SK-N-SH (cell line): ENCODE results near the gene TBX1. TPM values are rescaled to one million over a fixed set of nuclear protein-coding genes. Genes with fewer than 3 reads are reported as not detected.

Experiments used
- CTCF ChIA-PET: fragments of 300-600, 350-600 bp; formaldehyde crosslinking; extraction: SDS; loops from one replicate; lab custom pipeline; 2021; lab: Yijun Ruan, JAX
- POLR2A ChIA-PET: fragments of 350-600 bp; sonication (Branson Sonifier 250); formaldehyde crosslinking; extraction: SDS; loops from one replicate; lab custom pipeline; 2020; ENCODE audit warnings: antibody characterized with exemption, inconsistent platforms; lab: Yijun Ruan, JAX
- DNase-seq: peaks from one replicate; pipeline ENCODE4 v3.0.0; 2012
- H2AFZ ChIP-seq: fragments of 200-600 bp; sonication (generic); 2 replicates; pipeline ENCODE4 v1.8.1; 2016; ENCODE audit warnings: antibody characterized with exemption, mild to moderate bottlenecking, low read depth
- H3F3A ChIP-seq: fragments of 200-600 bp; sonication (generic); replicated peaks from 2 replicates; pipeline ENCODE3; 2016; ENCODE audit warnings: antibody characterized with exemption, mild to moderate bottlenecking; ENCODE audit not compliant: insufficient read depth
- H3K27ac ChIP-seq, 2 experiments: fragments of 200-500 bp in 1 of 2; fragments of 200-600 bp in 1 of 2; sonication (Bioruptor generic) in 1 of 2; sonication (generic), shearing (Covaris generic) in 1 of 2; 2 replicates each; pipeline versions ENCODE4 v1.5.1 to v1.6.1; 2014 to 2016; ENCODE audit warnings: low read depth in 2 of 2, inconsistent platforms in 1 of 2, low read length in 1 of 2, mild to moderate bottlenecking in 1 of 2, mixed read lengths in 1 of 2
- H3K27me3 ChIP-seq: fragments of 200-600 bp; sonication (generic), shearing (Covaris generic); 2 replicates; pipeline ENCODE4 v1.6.1; 2016; ENCODE audit warnings: mixed run types; ENCODE audit not compliant: insufficient read depth
- H3K36me3 ChIP-seq, 2 experiments: fragments of 200-500 bp in 1 of 2; fragments of 200-600 bp in 1 of 2; sonication (Bioruptor generic) in 1 of 2; sonication (generic) in 1 of 2; replicated peaks in 1 of 2; 2 replicates each; pipeline versions ENCODE3 to v1.5.1; 2014 to 2016; ENCODE audit warnings: low read length in 1 of 2, mild to moderate bottlenecking in 1 of 2; ENCODE audit not compliant: insufficient read depth in 2 of 2, control insufficient read depth in 1 of 2
- H3K4me1 ChIP-seq, 2 experiments: fragments of 200-500 bp in 1 of 2; fragments of 200-600 bp in 1 of 2; sonication (Bioruptor generic) in 1 of 2; sonication (generic), shearing (Covaris generic) in 1 of 2; 2 replicates each; pipeline versions ENCODE4 v1.5.1 to v1.6.1; 2014 to 2016; ENCODE audit warnings: low read depth in 1 of 2, low read length in 1 of 2, mixed run types in 1 of 2; ENCODE audit not compliant: insufficient read depth in 2 of 2, control insufficient read depth in 1 of 2
- H3K4me2 ChIP-seq: fragments of 200-600 bp; sonication (generic), shearing (Covaris generic); 2 replicates; pipeline ENCODE4 v1.6.1; 2017; ENCODE audit warnings: mixed run types
- H3K4me3 ChIP-seq, 2 experiments: fragments of 200-500 bp in 1 of 2; fragments of 200-600 bp in 1 of 2; sonication (Bioruptor generic) in 1 of 2; sonication (generic), shearing (Covaris generic) in 1 of 2; 2 replicates each; pipeline versions ENCODE4 v1.5.1 to v1.8.1; 2014 to 2016; ENCODE audit warnings: low read depth in 2 of 2, inconsistent platforms in 1 of 2, low read length in 1 of 2, mild to moderate bottlenecking in 1 of 2, mixed read lengths in 1 of 2, moderate library complexity in 1 of 2
- H3K79me2 ChIP-seq: fragments of 200-600 bp; sonication (generic); 2 replicates; pipeline ENCODE4 v1.8.1; 2017; ENCODE audit warnings: mild to moderate bottlenecking; ENCODE audit not compliant: insufficient read depth
- H3K9ac ChIP-seq: fragments of 200-600 bp; sonication (generic); 2 replicates; pipeline ENCODE4 v1.6.1; 2017; ENCODE audit warnings: mixed run types
- H3K9me2 ChIP-seq: fragments of 200-600 bp; sonication (generic); 2 replicates; pipeline ENCODE4 v1.6.1; 2017; ENCODE audit warnings: mixed run types
- H3K9me3 ChIP-seq: fragments of 200-600 bp; sonication (generic); 2 replicates; pipeline ENCODE4 v1.6.1; 2017; ENCODE audit warnings: mixed run types, mild to moderate bottlenecking, moderate library complexity
- H4K20me1 ChIP-seq: fragments of 200-600 bp; sonication (generic); 2 replicates; pipeline ENCODE4 v1.6.1; 2017; ENCODE audit warnings: mild to moderate bottlenecking, mixed run types; ENCODE audit not compliant: insufficient read depth
- CTCF ChIP-seq: fragments of 200-600 bp; sonication (generic); IDR thresholded peaks from 2 replicates; pipeline ENCODE4 v1.6.1; 2017; ENCODE audit warnings: antibody characterized with exemption, mild to moderate bottlenecking, moderate library complexity
- FOXM1 ChIP-seq: IDR thresholded peaks from 2 replicates; pipeline ENCODE4 v1.4.0; 2012; ENCODE audit warnings: low read depth, mild to moderate bottlenecking
- GABPA ChIP-seq: IDR thresholded peaks from 2 replicates; pipeline ENCODE4 v1.4.0; 2012; ENCODE audit warnings: low read depth, mild to moderate bottlenecking
- MAX ChIP-seq: IDR thresholded peaks from 2 replicates; pipeline ENCODE4 v1.4.0; 2012; ENCODE audit warnings: low read depth
- SIN3A ChIP-seq: IDR thresholded peaks from 2 replicates; pipeline ENCODE4 v1.6.1; 2012; ENCODE audit warnings: low read depth, mild to moderate bottlenecking, low read length, moderate library complexity, borderline replicate concordance
- TAF1 ChIP-seq: IDR thresholded peaks from 2 replicates; pipeline ENCODE4 v1.6.1; 2012; ENCODE audit warnings: low read depth, mild to moderate bottlenecking, low read length, moderate library complexity, borderline replicate concordance
- USF1 ChIP-seq: IDR thresholded peaks from 2 replicates; pipeline ENCODE4 v1.4.0; 2012; ENCODE audit warnings: low read depth, borderline replicate concordance
- YY1 ChIP-seq: IDR thresholded peaks from 2 replicates; pipeline ENCODE4 v1.4.0; 2012; ENCODE audit warnings: low read depth, mild to moderate bottlenecking
- WGBS: methylation state at CpG from one replicate; pipeline ENCODE4 v1.1.6; 2017; ENCODE audit warnings: low lambda C conversion rate; 5-methylcytosine and 5-hydroxymethylcytosine counted together
- polyA plus RNA-seq, 3 experiments: library from polyadenylated mRNA; depleted of rRNA; stranded (reverse); fragments of >200 nt; gene quantifications; 2 replicates each; pipeline ENCODE4 v1.2.3, GENCODE V29; 2012

TBX1 gene
- polyA plus RNA-seq, 1 of the 3 experiments (the other 2 are of a cell fraction) = not detected

- no peak for TF ChIP-seq CTCF
These were observed 45.9 kb downstream of the TBX1 start (continued) for GRCh38 chr22:19806213-19807160.

- H3K36me3 ChIP-seq = no peaks in the 10 kb centered on the region
- no peak overlapping the region for H3K9ac ChIP-seq
- WGBS = 100% methylated on average over 1 of the region's 15 CpGs
- H3K27ac ChIP-seq = no peak overlapping the region
- ChIA-PET POLR2A (no interaction called here), CTCF (interaction anchor here (0.9 to 1.6 kb wide), 6 partner anchors 8 to 103 kb away, joined by 3 to 6 read pairs (median 4); no protein-coding TSS in a partner anchor)
- TF ChIP-seq FOXM1 (no peak), CTCF (no peak), USF1 (no peak), YY1 (no peak), TAF1 (no peak), SIN3A (no peak), MAX (no peak), GABPA (no peak)
- H3K27me3 ChIP-seq = no peaks in the 10 kb centered on the region
- no peak overlapping the region for H3K4me3 ChIP-seq
- no peaks in the 10 kb centered on the region for H3K9me2 ChIP-seq
- no peaks in the 10 kb centered on the region for H3K9me3 ChIP-seq
- no peak overlapping the region for H3K4me2 ChIP-seq
- peaks cover 0 to 40% of the 10 kb centered on the region in 2 experiments; a peak in 1 of 4 replicates for H3K4me1 ChIP-seq
- no peaks in the 10 kb centered on the region for H3F3A ChIP-seq
- H2AFZ ChIP-seq = no peak overlapping the region
- H4K20me1 ChIP-seq = no peaks in the 10 kb centered on the region
- peak; percentile 30 for DNase-seq
- H3K79me2 ChIP-seq = no peaks in the 10 kb centered on the region
These were observed 46.8 kb downstream of the TBX1 start for GRCh38 chr22:19807161-19807913.
